GM12874 (cell line): ENCODE measurements around the gene TNFAIP8.

ENCODE experiments used
- TF ChIP-seq, protein P1 (sequence below): IDR thresholded peaks from 2 replicates; pipeline ENCODE4 v1.5.1; 2011; ENCODE audit warnings: low read depth, mild to moderate bottlenecking, control low read depth, low read length, moderate library complexity; ENCODE audit not compliant: insufficient read depth

TNFAIP8 gene

GRCh38 chr5:119330367-119331183, 25.2 kb upstream of the TNFAIP8 start:
- TF ChIP-seq, protein P1, sequence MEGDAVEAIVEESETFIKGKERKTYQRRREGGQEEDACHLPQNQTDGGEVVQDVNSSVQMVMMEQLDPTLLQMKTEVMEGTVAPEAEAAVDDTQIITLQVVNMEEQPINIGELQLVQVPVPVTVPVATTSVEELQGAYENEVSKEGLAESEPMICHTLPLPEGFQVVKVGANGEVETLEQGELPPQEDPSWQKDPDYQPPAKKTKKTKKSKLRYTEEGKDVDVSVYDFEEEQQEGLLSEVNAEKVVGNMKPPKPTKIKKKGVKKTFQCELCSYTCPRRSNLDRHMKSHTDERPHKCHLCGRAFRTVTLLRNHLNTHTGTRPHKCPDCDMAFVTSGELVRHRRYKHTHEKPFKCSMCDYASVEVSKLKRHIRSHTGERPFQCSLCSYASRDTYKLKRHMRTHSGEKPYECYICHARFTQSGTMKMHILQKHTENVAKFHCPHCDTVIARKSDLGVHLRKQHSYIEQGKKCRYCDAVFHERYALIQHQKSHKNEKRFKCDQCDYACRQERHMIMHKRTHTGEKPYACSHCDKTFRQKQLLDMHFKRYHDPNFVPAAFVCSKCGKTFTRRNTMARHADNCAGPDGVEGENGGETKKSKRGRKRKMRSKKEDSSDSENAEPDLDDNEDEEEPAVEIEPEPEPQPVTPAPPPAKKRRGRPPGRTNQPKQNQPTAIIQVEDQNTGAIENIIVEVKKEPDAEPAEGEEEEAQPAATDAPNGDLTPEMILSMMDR: no peak

GRCh38 chr5:119331566-119332095, 24.2 kb upstream of the TNFAIP8 start:
- TF ChIP-seq, protein P1: no peak

DNA sequence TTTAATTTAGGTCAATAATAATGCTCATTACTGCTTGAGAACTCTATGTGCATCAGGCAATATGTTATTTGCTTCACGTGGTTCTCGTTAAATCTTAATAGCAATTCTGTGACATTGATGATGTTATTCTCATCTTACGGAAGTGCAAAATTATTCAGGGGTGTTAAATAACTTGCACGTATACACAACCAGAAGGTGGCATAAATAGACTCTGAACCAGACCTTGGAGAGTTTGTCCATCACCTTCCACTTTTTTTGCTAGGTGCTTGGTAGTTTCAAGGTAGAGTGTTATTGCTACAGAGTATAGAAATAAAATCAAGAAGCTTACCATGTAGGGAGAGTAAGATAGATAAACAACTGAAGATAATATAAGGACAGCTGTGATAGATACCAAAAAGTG, 23.6 kb upstream of the TNFAIP8 start:
- TF ChIP-seq, protein P1: no peak

- TF ChIP-seq, protein P1: no peak
These were observed 22.8 kb upstream of the TNFAIP8 start for GRCh38 chr5:119332978-119333401.

DNA sequence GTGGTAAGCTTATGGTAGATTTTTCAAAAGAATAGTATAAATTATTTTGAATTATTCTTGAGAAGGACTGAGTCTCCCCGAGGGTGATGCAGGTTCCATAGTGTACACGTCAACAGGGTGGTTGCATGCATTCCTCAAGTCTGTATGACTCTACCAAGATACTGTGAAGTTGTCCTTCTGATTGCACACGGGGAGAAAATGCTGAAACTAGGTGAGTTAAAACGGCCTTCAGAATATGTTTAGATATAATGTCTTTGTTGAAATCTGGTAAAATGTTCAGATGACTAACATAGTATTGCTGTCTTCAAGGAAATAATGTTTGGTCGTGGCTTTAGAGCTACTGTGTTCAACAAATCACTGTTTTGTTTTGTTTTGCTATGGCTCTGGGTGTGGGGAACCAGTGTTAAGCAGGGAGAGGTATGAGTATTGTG, 22.4 kb upstream of the TNFAIP8 start:
- TF ChIP-seq, protein P1: no peak

GRCh38 chr5:119335261-119335677, 20.6 kb upstream of the TNFAIP8 start:
- TF ChIP-seq, protein P1: no peak

- TF ChIP-seq, protein P1: no peak
These were observed 19.6 kb upstream of the TNFAIP8 start for GRCh38 chr5:119336262-119336661.
